HG03521 (cell line): ENCODE results near the gene NRSN2.
"Not testable (repeated sequence)": the region's sequence is repeated elsewhere in the genome, so short reads cannot be mapped to it uniquely, and the experiment has no call there.

Experiments used
- ATAC-seq: cut with Tn5 transposase; IDR thresholded peaks from one replicate; pipeline ENCODE4 v1.9.1; 2021; ENCODE audit warnings: mild to moderate bottlenecking, moderate library complexity; ENCODE audit not compliant: unreplicated experiment

NRSN2 gene

GRCh38 chr20:353166-353565 lies 6.3 kb downstream of the NRSN2 start:
- ATAC-seq = no peak

- peak; percentile 78 for ATAC-seq
Observed at GRCh38 chr20:354298-354977, 7.5 kb downstream of the NRSN2 start.

- not testable (repeated sequence) for ATAC-seq
Observed at GRCh38 chr20:356154-356553, 9.2 kb downstream of the NRSN2 start.

- no peak for ATAC-seq
Observed at GRCh38 chr20:356745-357144, 9.8 kb downstream of the NRSN2 start.

GRCh38 chr20:358891-359555 lies 12.1 kb downstream of the NRSN2 start:
- no peak for ATAC-seq

GRCh38 chr20:361561-361960 lies 14.7 kb downstream of the NRSN2 start:
- no peak for ATAC-seq

- ATAC-seq = no peak
Observed at GRCh38 chr20:362271-363254, 15.7 kb downstream of the NRSN2 start.

GRCh38 chr20:363319-364078 lies 16.6 kb downstream of the NRSN2 start:
- no peak for ATAC-seq

GRCh38 chr20:364905-365794 lies 18.2 kb downstream of the NRSN2 start:
- no peak for ATAC-seq

- no peak for ATAC-seq
Observed at GRCh38 chr20:366041-366718, 19.3 kb downstream of the NRSN2 start.

GRCh38 chr20:366719-367485 lies 20.0 kb downstream of the NRSN2 start:
- no peak for ATAC-seq

- ATAC-seq = no peak
Observed at GRCh38 chr20:367486-367887, 20.6 kb downstream of the NRSN2 start.

GRCh38 chr20:368915-369314 lies 22.0 kb downstream of the NRSN2 start:
- no peak for ATAC-seq

GRCh38 chr20:370151-370600 lies 23.3 kb downstream of the NRSN2 start:
- no peak for ATAC-seq

GRCh38 chr20:370977-371754 lies 24.3 kb downstream of the NRSN2 start:
- ATAC-seq = no peak

- ATAC-seq = no peak
Observed at GRCh38 chr20:371755-372542, 25.0 kb downstream of the NRSN2 start.
